GM18505 (cell line): Measurements from ENCODE around the gene ABHD2.
A peak's percentile ranks its signal among the peaks of the same experiment; 100 is the strongest.
"Not testable (repeated sequence)": the region's sequence is repeated elsewhere in the genome, so short reads cannot be mapped to it uniquely, and the experiment has no call there.

Experiments used
- ATAC-seq: cut with Tn5 transposase; IDR thresholded peaks from one replicate; pipeline ENCODE4 v1.9.1; 2021; ENCODE audit not compliant: unreplicated experiment
- POLR2A ChIP-seq: IDR thresholded peaks from 4 replicates; pipeline ENCODE4 v1.6.1; 2011; ENCODE audit warnings: borderline replicate concordance; ENCODE audit not compliant: insufficient read depth, insufficient read length; ENCODE audit errors: extremely low read depth

ABHD2 gene

GRCh38 chr15:89125088-89125826 is 37.0 kb downstream of the ABHD2 start:
- TF ChIP-seq POLR2A: no peak
- no peak for ATAC-seq

DNA sequence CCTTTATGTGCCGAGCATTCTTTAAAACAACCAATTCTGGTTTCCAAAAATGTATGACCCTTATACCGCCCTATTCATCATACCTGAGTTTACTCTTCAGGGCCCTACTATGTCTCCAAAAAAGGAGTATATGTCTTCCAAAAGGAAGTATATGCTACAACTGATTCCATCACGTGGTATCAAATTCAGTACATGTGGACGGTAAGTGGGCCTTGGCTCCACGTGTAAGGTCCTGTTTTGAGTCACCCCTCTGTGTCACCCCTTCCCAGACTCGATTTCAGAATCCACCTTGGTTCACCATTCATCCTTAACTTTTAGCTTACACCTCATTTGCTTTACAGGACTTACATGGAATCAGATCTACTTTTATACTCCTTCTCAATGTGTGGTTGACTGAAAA is 37.8 kb downstream of the ABHD2 start:
- TF ChIP-seq POLR2A: no peak
- ATAC-seq: no peak

DNA sequence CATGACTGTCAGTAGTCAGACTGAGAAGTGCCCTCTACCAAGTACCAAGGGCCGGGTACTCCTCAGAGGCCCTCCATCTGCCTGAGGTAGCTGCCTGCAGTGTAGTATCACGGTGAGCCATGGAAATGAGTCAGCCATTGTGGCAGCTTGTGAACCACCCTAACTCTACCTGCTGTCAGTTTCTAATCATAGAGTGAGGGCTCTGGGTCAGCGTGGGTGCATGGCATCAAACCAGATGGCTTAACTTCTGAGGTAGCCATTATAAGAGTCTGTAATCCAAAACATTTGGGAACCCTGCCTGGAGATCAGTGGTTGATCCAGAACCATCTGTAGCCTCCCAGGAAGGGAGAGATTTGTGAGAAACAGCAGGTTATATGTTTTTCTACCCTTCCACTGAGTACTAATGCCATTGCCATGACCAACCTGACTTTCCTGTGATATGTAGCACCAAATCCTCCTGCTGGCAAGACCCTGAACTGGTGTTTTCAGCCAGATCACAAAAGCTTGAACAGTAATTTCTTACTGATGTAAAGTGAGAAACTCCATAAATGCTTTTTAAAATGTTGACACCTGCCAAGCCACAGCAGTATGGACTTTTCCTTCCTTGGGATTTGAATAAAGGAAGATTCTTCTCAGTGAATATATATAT is 38.9 kb downstream of the ABHD2 start:
- no peak for TF ChIP-seq POLR2A
- ATAC-seq: no peak

- TF ChIP-seq POLR2A: no peak
- no peak for ATAC-seq
Measured at GRCh38 chr15:89128320-89129122, 40.3 kb downstream of the ABHD2 start.

DNA sequence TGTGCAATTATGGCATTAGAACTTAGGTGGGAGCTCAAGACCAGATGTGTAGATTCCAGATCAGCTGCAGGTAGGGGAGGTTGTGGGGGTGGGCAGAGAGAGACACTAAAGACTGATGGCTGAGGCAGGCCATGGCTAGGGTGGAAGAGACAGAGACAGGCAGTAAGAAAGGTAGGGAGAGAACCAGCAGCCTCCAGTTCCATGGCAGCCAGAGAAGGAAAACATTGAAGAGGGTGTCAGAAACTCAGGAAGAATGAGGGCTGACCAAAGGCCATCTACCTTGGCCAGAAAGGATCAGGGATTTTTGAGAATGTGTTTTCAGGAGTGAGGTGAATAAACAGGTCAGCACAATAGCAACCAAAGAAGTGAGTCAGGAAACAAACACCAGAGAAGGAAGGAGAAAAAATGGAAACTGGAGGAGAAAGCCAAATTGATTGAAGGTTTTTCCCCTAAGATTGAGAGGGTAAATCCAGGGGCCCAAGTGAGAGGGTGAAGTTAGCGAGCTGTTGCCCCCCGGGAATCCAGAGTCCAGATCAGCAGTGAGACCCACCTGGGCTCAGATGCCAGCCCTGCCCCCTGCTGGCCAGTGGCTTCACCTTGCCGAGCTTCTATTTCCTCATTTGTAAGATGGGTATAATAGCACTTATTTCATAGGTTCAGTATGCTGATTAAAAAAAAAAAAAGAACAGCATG is 41.0 kb downstream of the ABHD2 start:
- no peak for ATAC-seq
- no peak for TF ChIP-seq POLR2A

GRCh38 chr15:89129816-89130134 is 41.5 kb downstream of the ABHD2 start:
- no peak for ATAC-seq
- TF ChIP-seq POLR2A: no peak

GRCh38 chr15:89130201-89130600 is 41.9 kb downstream of the ABHD2 start:
- peak; percentile 72 for ATAC-seq
- TF ChIP-seq POLR2A: no peak

- TF ChIP-seq POLR2A: no peak
- no peak for ATAC-seq
Measured at GRCh38 chr15:89131731-89132130, 43.5 kb downstream of the ABHD2 start.

GRCh38 chr15:89132611-89133507 is 44.6 kb downstream of the ABHD2 start:
- no peak for ATAC-seq
- TF ChIP-seq POLR2A: no peak

DNA sequence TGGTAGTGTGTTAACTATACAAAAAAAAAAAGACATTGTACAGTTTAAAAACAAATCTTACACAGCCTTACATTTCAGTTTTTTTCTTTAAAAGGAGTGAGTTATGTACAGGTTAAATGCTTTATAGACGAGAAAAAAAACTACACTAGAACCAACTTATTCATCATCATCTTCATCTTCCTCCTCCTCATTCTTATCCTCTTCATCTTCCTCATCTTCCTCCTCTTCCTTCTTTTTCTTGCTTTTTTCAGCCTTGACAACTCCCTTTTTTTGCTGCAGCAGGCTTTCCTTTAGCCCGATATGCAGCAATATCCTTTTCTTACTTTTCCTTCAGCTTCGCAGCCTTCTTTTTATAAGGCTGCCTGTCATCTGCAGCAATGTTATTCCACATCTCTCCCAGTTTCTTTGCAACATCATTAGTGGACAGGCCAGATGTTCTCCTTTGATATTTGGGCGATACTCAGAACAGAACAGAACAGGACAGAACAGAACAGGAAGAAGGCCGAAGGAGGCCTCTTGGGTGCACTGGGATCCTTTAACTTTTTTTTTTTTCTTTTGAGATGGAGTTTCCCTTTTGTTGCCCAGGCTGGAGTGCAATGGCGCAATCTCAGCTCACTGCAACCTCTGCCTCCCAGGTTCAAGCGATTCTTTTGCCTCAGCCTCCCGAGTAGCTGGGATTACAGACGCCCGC is 47.3 kb downstream of the ABHD2 start:
- not testable (repeated sequence) for ATAC-seq

DNA sequence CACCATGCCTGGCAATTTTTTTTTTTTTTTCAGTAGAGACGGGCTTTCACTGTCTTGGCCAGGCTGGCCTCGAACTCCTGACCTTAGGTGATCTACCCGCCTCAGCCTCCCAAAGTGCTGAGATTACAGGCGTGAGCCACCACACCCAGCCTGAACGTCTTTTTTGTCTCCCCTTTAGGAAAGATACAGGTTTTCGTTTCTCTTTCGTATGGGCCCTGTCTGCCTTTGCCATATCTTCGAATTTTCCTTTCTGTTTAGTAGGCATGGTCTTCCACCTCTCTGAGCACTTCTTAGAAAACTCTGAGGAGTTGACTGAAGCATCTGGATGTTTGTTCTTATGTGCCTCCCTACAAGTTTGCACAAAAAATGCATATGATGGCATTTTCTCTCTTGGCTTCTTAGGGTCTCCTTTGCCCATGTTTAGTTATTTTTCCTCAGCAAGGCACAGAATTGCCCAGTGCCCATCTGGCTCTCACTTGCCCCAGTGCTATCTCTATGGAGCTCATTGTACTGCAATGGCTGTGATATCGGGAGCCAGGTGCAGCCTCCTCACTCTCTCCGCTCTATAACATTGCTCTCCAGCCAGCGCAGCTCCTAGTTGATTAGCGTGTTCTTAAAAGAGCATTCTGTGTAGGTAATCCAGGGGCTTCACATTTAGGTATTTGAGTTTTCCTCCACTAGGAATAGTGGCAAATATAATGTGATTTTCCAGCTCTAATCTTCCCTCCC is 48.0 kb downstream of the ABHD2 start:
- TF ChIP-seq POLR2A: no peak

DNA sequence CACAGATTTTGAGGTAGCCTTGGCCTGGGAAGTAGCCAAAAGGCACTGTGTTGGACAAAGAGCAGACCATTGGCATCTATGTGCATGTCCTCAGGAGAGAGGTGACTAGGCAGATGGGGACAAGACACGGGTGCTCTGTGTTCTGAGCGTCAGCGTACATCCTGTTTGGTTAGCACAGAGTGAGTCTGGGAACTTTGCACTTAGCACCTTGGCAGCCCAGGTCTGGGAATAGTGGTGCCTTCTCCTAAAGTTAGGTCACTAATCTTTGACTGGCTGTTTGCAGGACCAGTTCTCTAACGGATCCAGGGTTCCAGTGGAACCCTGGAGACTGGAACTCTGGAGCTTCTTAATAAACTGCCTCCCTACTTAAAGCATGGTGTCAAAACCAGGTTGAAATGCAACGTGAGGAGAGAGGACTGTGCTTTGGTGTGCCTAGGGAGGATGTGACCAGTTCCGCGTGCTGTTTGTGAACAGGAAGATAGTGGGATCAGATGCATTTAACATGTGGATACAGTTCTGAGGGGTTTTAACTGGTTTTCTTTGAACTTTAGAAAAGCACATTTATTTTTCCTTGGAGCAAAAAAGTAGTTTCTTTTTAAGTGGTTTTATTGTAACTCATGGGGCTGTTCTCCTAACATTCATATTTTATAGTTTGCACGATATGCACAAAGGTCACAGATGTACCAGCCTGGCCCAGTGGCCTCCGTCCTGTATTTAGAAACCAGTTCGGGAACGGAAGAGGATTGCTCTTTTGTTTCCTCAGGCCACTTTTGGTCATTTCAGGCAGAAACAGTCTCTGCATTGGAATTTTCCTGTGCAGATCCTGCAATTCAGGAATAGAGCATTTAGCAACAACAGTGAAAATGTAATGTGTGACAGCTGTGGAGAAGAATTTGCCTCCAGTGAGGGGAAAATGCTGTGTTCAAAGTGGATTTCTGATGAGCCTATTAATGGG is 48.8 kb downstream of the ABHD2 start:
- no peak for TF ChIP-seq POLR2A
- ATAC-seq: no peak

More for the DNA sequence above, 48.0 kb downstream of the ABHD2 start:
- no peak for ATAC-seq
